Stimulated activated naive CD8-positive, alpha-beta T cell treated with anti-CD3 and anti-CD28 coated beads, Interleukin-15, Interleukin-2, amounts not matched to agents 100 ng/mL and 50 ng/mL, for 24 hours (primary cell): Measurements from ENCODE around the gene NR1H3.
"Not testable (repeated sequence)": the region's sequence is repeated elsewhere in the genome, so short reads cannot be mapped to it uniquely, and the experiment has no call there.

Source experiments
- H3K27ac Mint-ChIP-seq: one replicate; pipeline ENCODE4 v1.8.0; 2021; ENCODE audit warnings: mild to moderate bottlenecking, mixed read lengths
- H3K27me3 Mint-ChIP-seq: one replicate; pipeline ENCODE4 v1.8.0; 2021; ENCODE audit warnings: mixed read lengths
- H3K36me3 Mint-ChIP-seq: one replicate; pipeline ENCODE4 v1.8.0; 2021; ENCODE audit warnings: low read depth, mixed read lengths
- H3K4me1 Mint-ChIP-seq: one replicate; pipeline ENCODE4 v1.8.0; 2021; ENCODE audit warnings: low read depth, mixed read lengths
- H3K4me3 Mint-ChIP-seq: one replicate; pipeline ENCODE4 v1.8.0; 2021; ENCODE audit warnings: mild to moderate bottlenecking, mixed read lengths
- H3K9me3 Mint-ChIP-seq: one replicate; pipeline ENCODE4 v1.8.0; 2021; ENCODE audit warnings: mixed read lengths

NR1H3 gene

DNA sequence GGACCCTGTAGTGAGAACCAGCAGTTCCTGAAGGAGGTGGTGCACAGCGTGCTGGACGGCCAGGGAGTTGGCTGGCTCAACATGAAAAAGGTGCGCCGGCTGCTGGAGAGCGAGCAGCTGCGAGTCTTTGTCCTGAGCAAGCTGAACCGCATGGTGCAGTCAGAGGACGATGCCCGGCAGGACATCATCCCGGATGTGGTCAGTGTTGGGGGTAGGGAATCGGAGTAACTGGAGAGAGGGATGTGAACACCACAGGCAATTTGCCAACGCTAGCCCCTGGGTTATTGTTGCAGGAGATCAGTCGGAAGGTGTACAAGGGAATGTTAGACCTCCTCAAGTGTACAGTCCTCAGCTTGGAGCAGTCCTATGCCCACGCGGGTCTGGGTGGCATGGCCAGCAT lies 32.1 kb downstream of the NR1H3 start:
- H3K9me3 Mint-ChIP-seq = no peaks in the 10 kb centered on the region
- no peaks in the 10 kb centered on the region for H3K27me3 Mint-ChIP-seq
- H3K27ac Mint-ChIP-seq = no peak overlapping the region
- H3K4me1 Mint-ChIP-seq = no peaks in the 10 kb centered on the region
- no peak overlapping the region for H3K4me3 Mint-ChIP-seq
- H3K36me3 Mint-ChIP-seq = peaks cover 80% of the 10 kb centered on the region

DNA sequence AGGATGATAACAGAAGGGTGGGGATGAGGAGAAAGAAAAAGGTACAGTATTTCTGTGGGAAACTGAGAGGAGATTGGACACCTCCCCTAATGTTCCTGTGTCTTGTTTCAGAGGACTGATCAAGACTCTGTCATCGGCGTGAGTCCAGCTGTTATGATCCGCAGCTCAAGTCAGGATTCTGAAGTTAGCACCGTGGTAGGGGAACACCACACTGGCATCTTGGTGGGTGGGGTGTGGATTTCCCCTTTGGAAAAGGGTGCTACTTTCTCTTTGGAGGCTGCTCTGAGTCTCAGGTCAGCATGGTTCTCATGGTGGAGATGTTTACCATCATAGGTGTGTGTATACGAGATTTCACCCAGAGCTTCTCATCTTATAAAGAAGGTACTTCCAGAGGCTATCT lies 37.6 kb downstream of the NR1H3 start:
- peaks cover 73% of the 10 kb centered on the region for H3K36me3 Mint-ChIP-seq
- H3K27me3 Mint-ChIP-seq = no peaks in the 10 kb centered on the region
- no peak overlapping the region for H3K27ac Mint-ChIP-seq
- H3K9me3 Mint-ChIP-seq = no peaks in the 10 kb centered on the region
- no peaks in the 10 kb centered on the region for H3K4me1 Mint-ChIP-seq
- H3K4me3 Mint-ChIP-seq = no peak overlapping the region

DNA sequence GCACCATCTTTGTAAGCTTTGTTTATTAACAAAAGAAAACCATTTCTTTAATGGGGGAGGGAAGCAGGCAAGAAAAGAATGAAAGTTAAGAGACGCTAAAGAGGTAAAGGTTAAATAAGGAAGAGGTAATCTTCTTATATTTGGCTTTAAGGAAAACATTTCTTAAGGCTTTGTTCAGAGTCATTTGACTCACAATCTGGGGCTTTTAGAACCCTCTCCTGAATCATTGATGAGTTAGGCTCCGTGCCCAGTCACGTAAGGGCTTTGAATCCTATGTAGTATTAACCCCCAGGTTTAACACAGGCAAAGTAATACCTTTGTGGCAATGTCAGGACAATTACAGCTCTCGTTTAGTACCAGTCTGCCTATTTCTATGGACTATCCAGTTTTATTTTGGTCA lies 38.2 kb downstream of the NR1H3 start:
- H3K9me3 Mint-ChIP-seq = no peaks in the 10 kb centered on the region
- H3K36me3 Mint-ChIP-seq = peaks cover 72% of the 10 kb centered on the region
- H3K4me3 Mint-ChIP-seq = no peak overlapping the region
- no peaks in the 10 kb centered on the region for H3K4me1 Mint-ChIP-seq
- H3K27ac Mint-ChIP-seq = no peak overlapping the region
- no peaks in the 10 kb centered on the region for H3K27me3 Mint-ChIP-seq

DNA sequence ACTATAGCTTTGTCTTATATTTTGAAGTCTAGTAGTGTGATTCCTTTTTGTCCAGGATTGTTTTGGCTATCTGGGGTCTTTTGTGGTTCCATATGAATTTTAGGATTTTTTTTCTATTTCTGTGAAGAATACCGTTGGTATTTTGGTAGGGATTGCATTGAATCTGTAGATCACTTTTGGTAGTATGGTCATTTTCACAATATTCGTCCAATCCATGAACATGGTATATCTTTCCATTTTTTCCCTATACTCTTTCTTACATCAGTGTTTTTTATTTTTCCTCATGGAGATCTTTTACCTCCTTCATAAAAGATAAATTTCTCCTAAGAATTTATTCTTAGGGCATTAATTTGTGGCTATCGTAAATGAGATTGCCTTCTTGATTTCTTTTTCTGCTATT lies 41.3 kb downstream of the NR1H3 start:
- H3K27me3 Mint-ChIP-seq = no peaks in the 10 kb centered on the region
- peaks cover 7% of the 10 kb centered on the region for H3K9me3 Mint-ChIP-seq
- H3K27ac Mint-ChIP-seq = peak overlapping the region; percentile 14

DNA sequence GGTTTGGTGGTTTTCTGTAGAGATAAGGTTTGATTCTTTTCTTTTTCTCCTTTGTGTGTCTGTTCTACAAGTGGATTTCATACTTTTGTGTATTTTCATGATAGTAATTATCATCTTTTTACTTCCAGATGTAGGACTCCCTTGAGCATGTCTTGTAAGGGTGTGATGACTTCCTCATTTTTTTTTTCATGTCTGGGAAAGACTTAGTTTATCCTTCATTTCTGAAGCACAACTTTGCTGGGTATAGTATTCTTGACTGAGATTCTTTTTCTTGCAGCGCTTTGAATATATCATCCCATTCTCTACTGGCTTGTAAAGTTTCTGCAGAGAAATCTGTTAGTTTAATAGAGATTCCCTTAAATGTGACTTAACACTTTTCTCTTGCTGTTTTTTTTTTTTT lies 45.1 kb downstream of the NR1H3 start:
- Mint-ChIP-seq H3K36me3 (peaks cover 72% of the 10 kb centered on the region), H3K4me1 (peaks cover 6% of the 10 kb centered on the region), H3K9me3 (peaks cover 7% of the 10 kb centered on the region), H3K27me3 (no peaks in the 10 kb centered on the region), H3K27ac (peak overlapping the region; percentile 53), H3K4me3 (no peak overlapping the region)

More for the DNA sequence above, 41.3 kb downstream of the NR1H3 start:
- peaks cover 82% of the 10 kb centered on the region for H3K36me3 Mint-ChIP-seq
- no peak overlapping the region for H3K4me3 Mint-ChIP-seq
- H3K4me1 Mint-ChIP-seq = peaks cover 6% of the 10 kb centered on the region

DNA sequence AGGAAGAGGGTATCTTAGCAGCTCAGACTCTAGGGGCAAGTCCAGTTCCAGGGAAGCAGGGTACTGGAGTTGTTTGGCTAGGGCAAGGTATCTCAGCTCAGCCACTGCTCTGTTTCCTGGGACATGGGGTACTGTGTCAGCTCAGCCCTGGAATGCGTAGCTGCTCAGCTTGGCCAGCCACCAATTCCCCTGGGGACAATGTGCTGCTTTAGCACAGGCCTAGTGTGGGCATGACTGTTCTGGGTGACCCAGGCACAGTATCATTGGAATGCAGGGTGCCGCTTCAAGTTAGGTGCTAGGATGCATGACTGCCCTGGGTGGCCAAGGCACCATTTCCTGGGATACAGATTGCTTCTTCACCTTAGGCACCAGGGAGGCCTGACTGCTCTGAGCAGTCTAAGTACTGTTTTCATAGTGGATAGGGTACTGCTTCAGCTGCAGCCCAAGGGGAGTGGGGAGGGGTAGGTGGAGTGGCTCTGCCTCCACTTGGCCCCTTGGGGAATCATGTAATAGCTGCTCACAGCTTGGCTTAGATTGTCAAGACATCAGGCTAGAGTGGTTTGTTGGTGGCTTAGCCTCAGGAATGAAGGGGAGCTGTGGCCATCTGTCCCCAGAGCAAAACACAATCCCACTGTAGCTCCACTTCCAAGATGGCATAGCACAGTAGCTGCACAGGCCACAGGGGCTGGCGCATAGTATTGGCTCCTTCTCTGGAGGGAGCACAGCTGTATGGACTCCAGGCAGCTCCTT lies 48.1 kb downstream of the NR1H3 start:
- Mint-ChIP-seq H3K27me3 (no peaks in the 10 kb centered on the region), H3K27ac (no peak overlapping the region), H3K36me3 (peaks cover 67% of the 10 kb centered on the region), H3K4me1 (peaks cover 6% of the 10 kb centered on the region), H3K9me3 (peaks cover 7% of the 10 kb centered on the region), H3K4me3 (no peak overlapping the region)

DNA sequence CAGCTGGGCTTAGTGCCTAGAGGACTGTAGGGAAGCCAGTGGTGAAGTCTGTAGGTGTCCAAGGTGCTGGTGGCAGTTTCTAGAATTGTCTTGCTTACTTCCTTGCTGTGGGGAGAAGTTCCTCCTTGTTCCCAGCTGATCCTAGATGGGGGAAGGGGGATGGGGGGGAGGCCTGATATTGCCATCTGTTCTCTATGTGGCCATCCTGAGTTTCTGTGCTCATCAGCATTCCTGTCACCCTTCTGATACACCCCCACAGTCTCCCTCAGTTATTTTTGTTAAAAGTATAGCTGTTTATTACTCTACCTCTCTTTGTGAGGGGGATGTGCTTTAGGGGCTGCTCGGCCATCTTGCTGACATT lies 48.7 kb downstream of the NR1H3 start:
- Mint-ChIP-seq H3K27ac (no peak overlapping the region), H3K27me3 (no peaks in the 10 kb centered on the region), H3K36me3 (peaks cover 68% of the 10 kb centered on the region), H3K4me1 (peaks cover 6% of the 10 kb centered on the region), H3K4me3 (no peak overlapping the region), H3K9me3 (peaks cover 7% of the 10 kb centered on the region)

DNA sequence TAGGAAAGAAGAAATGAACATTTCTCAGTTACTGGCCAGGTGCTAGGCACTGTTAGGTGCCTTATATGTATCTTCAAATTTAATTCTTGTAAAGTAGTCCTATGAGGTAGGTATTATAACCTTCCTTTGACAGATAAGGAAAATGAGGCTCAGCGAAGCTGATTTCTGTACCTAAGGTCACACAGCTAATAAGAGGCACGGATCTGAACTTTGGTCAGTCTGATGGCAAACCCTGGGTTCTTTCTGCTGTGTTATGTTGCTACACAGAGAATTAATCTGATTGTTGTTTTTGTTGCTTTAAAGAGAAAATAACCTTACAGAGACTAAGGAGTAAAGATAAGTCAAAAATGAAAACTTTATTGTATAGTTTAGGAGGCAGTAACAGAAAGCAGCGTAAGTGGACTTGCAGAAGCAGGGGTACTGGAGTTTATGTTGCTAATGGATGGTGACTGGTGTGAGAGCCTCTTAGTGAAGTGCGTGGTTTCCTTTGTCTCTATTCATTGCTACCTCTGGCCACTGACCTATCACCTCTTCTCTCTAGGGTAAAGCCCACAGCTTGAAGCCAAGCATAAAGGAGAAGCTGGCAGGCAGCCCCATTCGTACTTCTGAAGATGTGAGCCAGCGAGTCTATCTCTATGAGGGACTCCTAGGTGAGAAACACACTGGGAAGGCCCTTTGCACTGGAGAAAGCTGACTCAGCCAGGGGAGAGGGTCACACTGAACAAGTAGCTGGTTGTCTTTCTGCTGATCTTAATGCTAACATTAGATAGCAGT lies 50.4 kb downstream of the NR1H3 start:
- no peaks in the 10 kb centered on the region for H3K4me1 Mint-ChIP-seq
- H3K4me3 Mint-ChIP-seq = no peak overlapping the region
- H3K27me3 Mint-ChIP-seq = no peaks in the 10 kb centered on the region
- H3K36me3 Mint-ChIP-seq = peaks cover 62% of the 10 kb centered on the region
- H3K9me3 Mint-ChIP-seq = no peaks in the 10 kb centered on the region
- no peak overlapping the region for H3K27ac Mint-ChIP-seq

DNA sequence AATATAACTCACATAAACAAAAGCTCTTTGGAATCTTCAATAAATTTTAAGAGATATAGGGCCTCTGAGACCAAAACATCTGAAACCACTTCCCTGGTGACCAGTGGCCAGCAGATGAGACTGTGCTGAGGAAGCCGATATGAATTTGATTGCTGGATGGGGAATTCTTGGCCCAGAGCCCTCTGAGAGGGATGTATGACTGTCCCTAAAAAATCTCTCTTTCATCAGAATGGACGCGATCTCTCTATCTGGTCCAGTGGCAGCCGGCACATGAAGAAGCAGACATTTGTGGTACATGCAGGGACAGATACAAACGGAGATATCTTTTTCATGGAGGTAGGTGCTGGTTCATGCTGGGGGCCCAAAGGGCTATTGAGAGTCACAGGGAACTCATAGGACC lies 57.2 kb downstream of the NR1H3 start:
- Mint-ChIP-seq H3K27ac (no peak overlapping the region), H3K9me3 (no peaks in the 10 kb centered on the region), H3K4me3 (no peak overlapping the region), H3K4me1 (peaks cover 14% of the 10 kb centered on the region), H3K27me3 (no peaks in the 10 kb centered on the region), H3K36me3 (peaks cover 55% of the 10 kb centered on the region)

DNA sequence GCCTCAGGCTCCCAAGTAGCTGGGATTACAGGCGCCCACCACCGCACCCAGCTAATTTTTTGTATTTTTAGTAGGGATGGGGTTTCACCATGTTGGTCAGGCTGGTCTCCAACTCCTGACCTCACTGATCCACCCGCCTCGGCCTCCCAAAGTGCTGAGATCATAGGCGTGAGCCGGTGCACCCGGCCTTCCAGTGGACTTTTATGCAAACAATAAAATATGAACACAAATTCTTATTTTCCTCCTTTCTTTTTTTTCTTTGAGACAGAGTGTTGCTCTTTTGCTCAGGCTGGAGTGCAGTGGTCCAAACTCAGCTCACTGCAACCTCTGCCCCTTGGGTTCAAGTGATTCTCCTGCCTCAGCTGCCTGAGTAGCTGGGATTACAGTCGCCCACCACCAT lies 58.7 kb downstream of the NR1H3 start:
- H3K27me3 Mint-ChIP-seq, H3K9me3 Mint-ChIP-seq, H3K27ac Mint-ChIP-seq, H3K4me3 Mint-ChIP-seq: not testable (repeated sequence)
- H3K4me1 Mint-ChIP-seq = peaks cover 14% of the 10 kb centered on the region
- H3K36me3 Mint-ChIP-seq = peaks cover 56% of the 10 kb centered on the region

DNA sequence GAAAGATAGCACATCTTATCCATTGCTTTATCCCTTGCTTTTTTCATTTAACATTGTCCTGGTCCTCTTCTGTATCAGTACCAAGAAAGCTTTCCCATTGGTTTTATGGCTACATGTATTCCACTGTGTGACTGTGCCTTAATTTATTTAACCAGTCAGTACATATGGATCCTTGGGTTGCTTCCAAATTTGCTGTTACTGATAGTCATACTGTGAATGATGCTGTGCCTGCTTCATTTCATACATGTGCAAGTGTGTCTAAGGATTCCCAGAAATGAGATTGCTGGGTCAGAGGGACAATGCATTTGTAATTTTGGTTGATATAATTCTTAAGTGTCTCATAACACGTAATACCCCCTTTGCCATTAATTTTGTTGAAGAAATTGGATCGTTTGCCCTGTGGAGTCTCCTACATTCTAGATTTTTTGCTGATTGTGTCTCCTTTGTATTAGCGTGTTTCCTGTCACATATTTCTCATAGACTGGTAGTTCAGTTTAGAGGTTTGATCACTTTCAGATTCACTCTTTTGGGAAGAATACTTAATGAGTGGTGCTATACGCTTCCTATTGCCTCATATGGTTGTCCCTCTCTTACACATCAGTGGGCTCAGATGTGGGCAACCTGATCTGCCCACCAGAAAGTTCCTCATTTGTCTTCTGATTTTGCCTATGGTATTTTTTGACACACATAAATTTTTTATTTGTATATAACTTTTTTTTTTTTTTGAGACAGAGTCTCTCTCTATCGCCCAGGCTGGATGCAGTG lies 59.5 kb downstream of the NR1H3 start:
- peak overlapping the region; percentile 32 for H3K27ac Mint-ChIP-seq
- peaks cover 14% of the 10 kb centered on the region for H3K4me1 Mint-ChIP-seq
- H3K9me3 Mint-ChIP-seq = no peaks in the 10 kb centered on the region
- H3K27me3 Mint-ChIP-seq = no peaks in the 10 kb centered on the region
- peaks cover 54% of the 10 kb centered on the region for H3K36me3 Mint-ChIP-seq
- no peak overlapping the region for H3K4me3 Mint-ChIP-seq

DNA sequence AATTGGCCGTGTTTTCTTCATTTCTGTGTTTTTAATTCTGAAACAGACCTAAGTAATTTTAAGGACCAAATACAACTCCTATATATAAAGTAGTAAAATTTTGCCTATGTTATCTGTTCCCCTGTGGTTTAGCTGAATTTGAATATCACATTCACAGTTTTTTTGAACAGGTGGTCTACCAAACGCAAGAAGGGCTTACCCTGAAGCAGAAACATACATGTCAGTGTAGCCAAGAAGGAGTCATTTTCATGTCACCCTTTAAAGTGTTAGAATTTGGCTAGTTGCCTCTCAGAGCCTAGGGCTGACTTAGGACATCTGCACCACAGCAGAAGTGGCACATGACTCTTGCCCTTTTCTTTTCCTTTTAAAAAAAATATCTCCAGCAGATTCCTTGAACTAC lies 60.4 kb downstream of the NR1H3 start:
- Mint-ChIP-seq H3K9me3 (no peaks in the 10 kb centered on the region), H3K4me1 (peaks cover 14% of the 10 kb centered on the region), H3K4me3 (no peak overlapping the region), H3K36me3 (peaks cover 50% of the 10 kb centered on the region), H3K27ac (no peak overlapping the region), H3K27me3 (no peaks in the 10 kb centered on the region)
